HepG2 (cell line): ENCODE measurements around the gene CDC34. TPM values are rescaled to one million over a fixed set of nuclear protein-coding genes. Genes with fewer than 3 reads are reported as not detected.

Experiments
- ARID4A ChIP-seq: sonication (generic); formaldehyde crosslinking; IDR thresholded peaks from 2 replicates; pipeline ENCODE4 v1.5.0; 2020; ENCODE audit warnings: mild to moderate bottlenecking, missing genetic modification reagents, borderline replicate concordance
- CENPT ChIP-seq: sonication (generic); formaldehyde crosslinking; IDR thresholded peaks from 2 replicates; pipeline ENCODE4 v1.8.0; 2022; ENCODE audit warnings: low read depth, mild to moderate bottlenecking, moderate library complexity, missing genetic modification reagents
- GABPA ChIP-seq, 2 experiments: IDR thresholded peaks; 2 replicates each; pipeline ENCODE4 v1.6.1; 2011 to 2016; ENCODE audit warnings: low read depth in 2 of 2, low read length in 1 of 2, missing biosample characterization in 1 of 2, missing genetic modification characterization in 1 of 2
- HES4 ChIP-seq: sonication (generic); formaldehyde crosslinking; IDR thresholded peaks from 2 replicates; pipeline ENCODE4 v1.9.0; 2021; ENCODE audit warnings: mild to moderate bottlenecking, missing genetic modification reagents, borderline replicate concordance
- POLR2AphosphoS5 ChIP-seq: IDR thresholded peaks from 2 replicates; pipeline ENCODE4 v1.6.1; 2012; ENCODE audit warnings: low read depth, low read length
- ZBTB43 ChIP-seq: sonication (generic); formaldehyde crosslinking; conservative IDR thresholded peaks from 2 replicates; pipeline ENCODE4 v1.4.0; 2020; ENCODE audit warnings: missing genetic modification reagents
- ZNF121 ChIP-seq: sonication (generic); formaldehyde crosslinking; IDR thresholded peaks from 2 replicates; pipeline ENCODE4 v1.5.0; 2020; ENCODE audit warnings: mild to moderate bottlenecking, missing genetic modification reagents
- ZNF432 ChIP-seq: sonication (generic); formaldehyde crosslinking; IDR thresholded peaks from 2 replicates; pipeline ENCODE4 v1.5.0; 2020; ENCODE audit warnings: missing genetic modification reagents, mild to moderate bottlenecking, borderline replicate concordance
- ZNF564 ChIP-seq: sonication (generic); formaldehyde crosslinking; IDR thresholded peaks from 2 replicates; pipeline ENCODE4 v1.8.1; 2023; ENCODE audit warnings: mild to moderate bottlenecking, missing genetic modification reagents
- ZNF598 ChIP-seq: sonication (generic); formaldehyde crosslinking; IDR thresholded peaks from 2 replicates; pipeline ENCODE4 v1.5.1; 2020; ENCODE audit warnings: mild to moderate bottlenecking, missing genetic modification reagents, borderline replicate concordance
- ZNF609 ChIP-seq: sonication (generic); formaldehyde crosslinking; IDR thresholded peaks from 2 replicates; pipeline ENCODE4 v1.4.0; 2020; ENCODE audit warnings: mild to moderate bottlenecking, missing genetic modification reagents, borderline replicate concordance
- ZNF891 ChIP-seq: sonication (generic); formaldehyde crosslinking; IDR thresholded peaks from 2 replicates; pipeline ENCODE4 v1.5.0; 2020; ENCODE audit warnings: mild to moderate bottlenecking, missing genetic modification reagents
- polyA plus RNA-seq, 8 experiments: library from polyadenylated mRNA; depleted of rRNA in 3 of 8; stranded (reverse) in 7 of 8; unstranded in 1 of 8; fragments of >200 nt; fragmentation: Illumina TruSeq in 4 of 8; extraction: Trizol in 4 of 8; gene quantifications; 2 replicates each; pipeline versions ENCODE4 v1.2.1 to v1.2.3, GENCODE V29; 2011 to 2016; ENCODE audit warnings: low read depth in 4 of 8, missing spikeins in 1 of 8, mixed read lengths in 1 of 8; ENCODE audit not compliant: insufficient read depth in 1 of 8
- total RNA-seq, 5 experiments: library from RNA; depleted of rRNA; stranded (reverse); fragments of >200 nt; fragmentation: Illumina TruSeq; extraction: Trizol; gene quantifications; 2 replicates each; pipeline ENCODE4 v1.2.3, GENCODE V29; 2016; ENCODE audit warnings: low read depth in 1 of 5
- TF ChIP-seq, protein P1 (sequence below): sonication (generic); formaldehyde crosslinking; IDR thresholded peaks from 2 replicates; pipeline ENCODE4 v1.5.0; 2020; ENCODE audit warnings: missing genetic modification reagents
- TF ChIP-seq, protein P2 (sequence below): IDR thresholded peaks from 2 replicates; pipeline ENCODE4 v1.6.1; 2018; ENCODE audit warnings: missing genetic modification reagents, mild to moderate bottlenecking, missing compliant biosample characterization

CDC34 gene
- total and polyA plus RNA-seq, 2 of the 13 experiments (the other 11 are each of a cell fraction or from before 2014, with no cell fraction given): 138 to 150 TPM

GRCh38 chr19:506404-507285, 24.9 kb upstream of the CDC34 start (continued):
- TF ChIP-seq, protein P1, sequence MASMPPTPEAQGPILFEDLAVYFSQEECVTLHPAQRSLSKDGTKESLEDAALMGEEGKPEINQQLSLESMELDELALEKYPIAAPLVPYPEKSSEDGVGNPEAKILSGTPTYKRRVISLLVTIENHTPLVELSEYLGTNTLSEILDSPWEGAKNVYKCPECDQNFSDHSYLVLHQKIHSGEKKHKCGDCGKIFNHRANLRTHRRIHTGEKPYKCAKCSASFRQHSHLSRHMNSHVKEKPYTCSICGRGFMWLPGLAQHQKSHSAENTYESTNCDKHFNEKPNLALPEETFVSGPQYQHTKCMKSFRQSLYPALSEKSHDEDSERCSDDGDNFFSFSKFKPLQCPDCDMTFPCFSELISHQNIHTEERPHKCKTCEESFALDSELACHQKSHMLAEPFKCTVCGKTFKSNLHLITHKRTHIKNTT (CRISPR knock-in tag): no peak
- TF ChIP-seq ZNF432 (CRISPR knock-in tag) (no peak), POLR2AphosphoS5 (peak; percentile 46), ARID4A (peak; percentile 52; the same call in 1 of the 2 replicates), ZNF564 (CRISPR knock-in tag) (no peak; the same call in 1 of the 2 replicates), GABPA (IDR thresholded peaks at IDR 0.05; ENCODE audit: low read depth, low read length) (peak; percentile 37; the same call in 1 of the 2 replicates), GABPA (CRISPR knock-in tag; IDR thresholded peaks at IDR 0.05; ENCODE audit: low read depth) (no peak), ZNF609 (CRISPR knock-in tag) (no peak), ZNF891 (CRISPR knock-in tag) (peak; percentile 65), ZBTB43 (no peak), HES4 (CRISPR knock-in tag) (no peak), ZNF598 (CRISPR knock-in tag) (0 out of 2 replicates have a peak, but pooled peaks have one; percentile 16), ZNF121 (CRISPR knock-in tag) (no peak; the same call in none of the 2 replicates), CENPT (CRISPR knock-in tag) (no peak)
- TF ChIP-seq, protein P2, sequence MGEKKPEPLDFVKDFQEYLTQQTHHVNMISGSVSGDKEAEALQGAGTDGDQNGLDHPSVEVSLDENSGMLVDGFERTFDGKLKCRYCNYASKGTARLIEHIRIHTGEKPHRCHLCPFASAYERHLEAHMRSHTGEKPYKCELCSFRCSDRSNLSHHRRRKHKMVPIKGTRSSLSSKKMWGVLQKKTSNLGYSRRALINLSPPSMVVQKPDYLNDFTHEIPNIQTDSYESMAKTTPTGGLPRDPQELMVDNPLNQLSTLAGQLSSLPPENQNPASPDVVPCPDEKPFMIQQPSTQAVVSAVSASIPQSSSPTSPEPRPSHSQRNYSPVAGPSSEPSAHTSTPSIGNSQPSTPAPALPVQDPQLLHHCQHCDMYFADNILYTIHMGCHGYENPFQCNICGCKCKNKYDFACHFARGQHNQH (CRISPR knock-in tag): no peak
